Fibroblast of skin of abdomen (primary cell): ENCODE results near the gene HLA-C. TPM values are rescaled to one million over a fixed set of nuclear protein-coding genes. Genes with fewer than 3 reads are reported as not detected.
"Not testable (repeated sequence)": the region's sequence is repeated elsewhere in the genome, so short reads cannot be mapped to it uniquely, and the experiment has no call there.

ENCODE experiments used
- DNase-seq: peaks from one replicate; pipeline ENCODE4 v3.0.0-alpha.2; 2013
- polyA plus RNA-seq, 2 experiments: library from polyadenylated mRNA; unstranded; fragments of 120-200 nt; gene quantifications; one replicate each; pipeline ENCODE4 v1.2.1, GENCODE V29; 2013; ENCODE audit not compliant: insufficient read length in 2 of 2

Gene HLA-C
- polyA plus RNA-seq (2013, experiment 1 of 2; ENCODE audit: insufficient read length), result 166 TPM
- 164 TPM for polyA plus RNA-seq (2013, experiment 2 of 2; ENCODE audit: insufficient read length)

- peak; percentile 92 for DNase-seq
These were observed at the start of gene HLA-C for GRCh38 chr6:31271641-31272357. TSS of gene HLA-C (minus strand) at chr6:31272092. CDS start at chr6:31272071, 21 bp downstream.

GRCh38 chr6:31321005-31321707, 49.3 kb upstream of the HLA-C start:
- no peak for DNase-seq

- no peak for DNase-seq
These were observed 45.1 kb upstream of the HLA-C start for GRCh38 chr6:31317036-31317435.

GRCh38 chr6:31309641-31310040, 37.7 kb upstream of the HLA-C start:
- no peak for DNase-seq

- DNase-seq, result no peak
These were observed 36.9 kb upstream of the HLA-C start for GRCh38 chr6:31308845-31309175.

- DNase-seq, result no peak
These were observed 36.4 kb upstream of the HLA-C start for GRCh38 chr6:31308050-31308844.

- no peak for DNase-seq
These were observed 35.8 kb upstream of the HLA-C start for GRCh38 chr6:31307669-31308049.

GRCh38 chr6:31305703-31306219, 33.9 kb upstream of the HLA-C start:
- DNase-seq, result no peak

- DNase-seq, result no peak
These were observed 32.8 kb upstream of the HLA-C start for GRCh38 chr6:31304683-31305082.

GRCh38 chr6:31300797-31301196, 28.9 kb upstream of the HLA-C start:
- DNase-seq, result no peak

- DNase-seq, result no peak
These were observed 28.1 kb upstream of the HLA-C start for GRCh38 chr6:31299947-31300346.

- no peak for DNase-seq
These were observed 27.6 kb upstream of the HLA-C start for GRCh38 chr6:31299511-31299910.

- no peak for DNase-seq
These were observed 22.2 kb upstream of the HLA-C start for GRCh38 chr6:31294056-31294455.

GRCh38 chr6:31293343-31293742, 21.5 kb upstream of the HLA-C start:
- DNase-seq, result peak; percentile 35

GRCh38 chr6:31289788-31290187, 17.9 kb upstream of the HLA-C start:
- DNase-seq, result no peak

- DNase-seq, result no peak
These were observed 15.7 kb upstream of the HLA-C start for GRCh38 chr6:31287619-31288018.

- no peak for DNase-seq
These were observed 14.1 kb upstream of the HLA-C start for GRCh38 chr6:31285982-31286381.

- no peak for DNase-seq
These were observed 13.6 kb upstream of the HLA-C start for GRCh38 chr6:31285486-31285885.

GRCh38 chr6:31279647-31280046, 7.8 kb upstream of the HLA-C start:
- DNase-seq, result not testable (repeated sequence)

GRCh38 chr6:31272836-31273626, 1.1 kb upstream of the HLA-C start:
- no peak for DNase-seq

- no peak for DNase-seq
These were observed 544 bp upstream of the HLA-C start for GRCh38 chr6:31272436-31272835.
